Smooth muscle cell (in vitro differentiated cells): ENCODE measurements around the gene TTI1. TPM values are rescaled to one million over a fixed set of nuclear protein-coding genes. Genes with fewer than 3 reads are reported as not detected.

Source experiments
- DNase-seq: peaks from one replicate; lab custom pipeline; 2025; ENCODE audit not compliant: unreplicated experiment; lab: John Stamatoyannopoulos, UW
- H2AFZ ChIP-seq: fragments of 200-600 bp; sonication (generic); 2 replicates; pipeline ENCODE4 v1.6.0; 2016; ENCODE audit warnings: antibody characterized with exemption, low read depth, mild to moderate bottlenecking
- H3F3A ChIP-seq: fragments of 200-600 bp; sonication (generic); 2 replicates; pipeline ENCODE4 v1.6.0; 2017; ENCODE audit warnings: antibody characterized with exemption, low read depth
- H3K27ac ChIP-seq: fragments of 200-600 bp; sonication (generic); 2 replicates; pipeline ENCODE4 v1.5.1; 2016; ENCODE audit warnings: low read depth, mild to moderate bottlenecking
- H3K27me3 ChIP-seq: fragments of 200-600 bp; sonication (generic); 2 replicates; pipeline ENCODE4 v1.6.1; 2016; ENCODE audit warnings: low read depth, mild to moderate bottlenecking
- H3K36me3 ChIP-seq: fragments of 200-600 bp; sonication (generic); 2 replicates; pipeline ENCODE4 v1.5.1; 2016; ENCODE audit warnings: low read depth
- H3K4me1 ChIP-seq: fragments of 200-600 bp; sonication (generic); 2 replicates; pipeline ENCODE4 v1.5.1; 2016; ENCODE audit warnings: low read depth
- H3K4me2 ChIP-seq: fragments of 200-600 bp; sonication (generic); 2 replicates; pipeline ENCODE4 v1.6.0; 2016; ENCODE audit warnings: mild to moderate bottlenecking
- H3K4me3 ChIP-seq: fragments of 200-600 bp; sonication (generic); 2 replicates; pipeline ENCODE4 v1.5.1; 2016; ENCODE audit warnings: mild to moderate bottlenecking
- H3K79me2 ChIP-seq: fragments of 200-600 bp; sonication (generic); 2 replicates; pipeline ENCODE4 v1.6.0; 2016; ENCODE audit warnings: low read depth, mild to moderate bottlenecking
- H3K9ac ChIP-seq: fragments of 200-600 bp; sonication (generic); 2 replicates; pipeline ENCODE4 v1.6.0; 2016; ENCODE audit warnings: low read depth
- H3K9me3 ChIP-seq: fragments of 200-600 bp; sonication (generic); replicated peaks from 2 replicates; pipeline ENCODE4 v1.5.1; 2016; ENCODE audit warnings: low read depth
- H4K20me1 ChIP-seq: fragments of 200-600 bp; sonication (generic); 2 replicates; pipeline ENCODE4 v1.6.0; 2016; ENCODE audit warnings: low read depth
- CTCF ChIP-seq: fragments of 200-600 bp; sonication (generic); IDR thresholded peaks from 2 replicates; pipeline ENCODE4 v1.5.1; 2017; ENCODE audit warnings: borderline replicate concordance, mild to moderate bottlenecking, antibody characterized with exemption; ENCODE audit not compliant: insufficient read depth, poor library complexity, severe bottlenecking
- WGBS: methylation state at CpG from one replicate; pipeline ENCODE4 v1.1.7; 2016; ENCODE audit warnings: low lambda C conversion rate; 5-methylcytosine and 5-hydroxymethylcytosine counted together
- polyA plus RNA-seq: library from polyadenylated mRNA; unstranded; fragments of >200 nt; fragmentation: Nextera tagmentation; extraction: Ambion mirVana; gene quantifications from 2 replicates; pipeline ENCODE4 v1.2.1, GENCODE V29; 2016
- total RNA-seq: library from RNA; depleted of rRNA; stranded (reverse); fragments of >200 nt; gene quantifications from 2 replicates; pipeline ENCODE4 v1.2.3, GENCODE V29; 2014

The TTI1 gene
- total and polyA plus RNA-seq, 2 experiments from 2014 or later, result 17.0 to 20.0 TPM

GRCh38 chr20:38052870-38053269 lies 19.6 kb upstream of the TTI1 start:
- no peak overlapping the region for H3K9ac ChIP-seq
- H3K79me2 ChIP-seq, result peaks cover 36% of the 10 kb centered on the region
- no peaks in the 10 kb centered on the region for H3K4me1 ChIP-seq
- no peak overlapping the region for H2AFZ ChIP-seq
- H3K9me3 ChIP-seq, result no peaks in the 10 kb centered on the region
- H3K4me3 ChIP-seq, result no peak overlapping the region
- H3K4me2 ChIP-seq, result no peak overlapping the region
- no peak for DNase-seq
- WGBS, result 86% methylated on average over 2 of the region's 2 CpGs
- H4K20me1 ChIP-seq, result peaks cover 90% of the 10 kb centered on the region
- H3K36me3 ChIP-seq, result peaks cover 3% of the 10 kb centered on the region
- TF ChIP-seq CTCF, result no peak
- no peak overlapping the region for H3K27ac ChIP-seq
- H3F3A ChIP-seq, result peaks cover 6% of the 10 kb centered on the region
- H3K27me3 ChIP-seq, result no peaks in the 10 kb centered on the region

GRCh38 chr20:38050686-38051085 lies 17.4 kb upstream of the TTI1 start:
- Histone ChIP-seq H3K27me3 (no peaks in the 10 kb centered on the region), H3K4me2 (peak overlapping the region; percentile 15), H3K4me3 (no peak overlapping the region), H3F3A (no peaks in the 10 kb centered on the region), H4K20me1 (peaks cover 89% of the 10 kb centered on the region), H3K9me3 (no peaks in the 10 kb centered on the region), H3K79me2 (peaks cover 53% of the 10 kb centered on the region), H3K9ac (no peak overlapping the region), H3K4me1 (no peaks in the 10 kb centered on the region), H3K27ac (peak overlapping the region; percentile 77), H3K36me3 (peaks cover 3% of the 10 kb centered on the region), H2AFZ (no peak overlapping the region)
- TF ChIP-seq CTCF, result no peak
- 30% methylated on average over 1 of the region's 1 CpG for WGBS
- no peak for DNase-seq

- Histone ChIP-seq H3K79me2 (peaks cover 61% of the 10 kb centered on the region), H3K36me3 (peaks cover 3% of the 10 kb centered on the region), H3K4me1 (no peaks in the 10 kb centered on the region), H3K9ac (no peak overlapping the region), H3K27me3 (no peaks in the 10 kb centered on the region), H4K20me1 (peaks cover 89% of the 10 kb centered on the region), H3K4me3 (no peak overlapping the region), H3F3A (no peaks in the 10 kb centered on the region), H3K27ac (peak overlapping the region; percentile 77), H3K4me2 (no peak overlapping the region), H2AFZ (no peak overlapping the region), H3K9me3 (no peaks in the 10 kb centered on the region)
- TF ChIP-seq CTCF, result no peak
- 33% methylated on average over 3 of the region's 3 CpGs for WGBS
- no peak for DNase-seq
Measured at GRCh38 chr20:38049800-38050199, 16.5 kb upstream of the TTI1 start.

GRCh38 chr20:38046572-38046971 lies 13.3 kb upstream of the TTI1 start:
- H3K27ac ChIP-seq, result no peak overlapping the region
- no peak overlapping the region for H3K9ac ChIP-seq
- H3K36me3 ChIP-seq, result peaks cover 12% of the 10 kb centered on the region
- H3K4me3 ChIP-seq, result no peak overlapping the region
- no peak overlapping the region for H2AFZ ChIP-seq
- no peaks in the 10 kb centered on the region for H3K9me3 ChIP-seq
- no peaks in the 10 kb centered on the region for H3K27me3 ChIP-seq
- peaks cover 43% of the 10 kb centered on the region for H3K79me2 ChIP-seq
- H4K20me1 ChIP-seq, result peaks cover 85% of the 10 kb centered on the region
- 74% methylated on average over 4 of the region's 4 CpGs for WGBS
- no peak for DNase-seq
- no peak for TF ChIP-seq CTCF
- H3K4me1 ChIP-seq, result no peaks in the 10 kb centered on the region
- no peak overlapping the region for H3K4me2 ChIP-seq
- H3F3A ChIP-seq, result peaks cover 4% of the 10 kb centered on the region
